Smooth muscle cell (in vitro differentiated cells): ENCODE results near the gene GPS1. TPM values are rescaled to one million over a fixed set of nuclear protein-coding genes. Genes with fewer than 3 reads are reported as not detected.

Experiments
- DNase-seq: peaks from one replicate; lab custom pipeline; 2025; ENCODE audit not compliant: unreplicated experiment; lab: John Stamatoyannopoulos, UW
- H2AFZ ChIP-seq: fragments of 200-600 bp; sonication (generic); 2 replicates; pipeline ENCODE4 v1.6.0; 2016; ENCODE audit warnings: antibody characterized with exemption, low read depth, mild to moderate bottlenecking
- H3F3A ChIP-seq: fragments of 200-600 bp; sonication (generic); 2 replicates; pipeline ENCODE4 v1.6.0; 2017; ENCODE audit warnings: antibody characterized with exemption, low read depth
- H3K27ac ChIP-seq: fragments of 200-600 bp; sonication (generic); 2 replicates; pipeline ENCODE4 v1.5.1; 2016; ENCODE audit warnings: low read depth, mild to moderate bottlenecking
- H3K27me3 ChIP-seq: fragments of 200-600 bp; sonication (generic); 2 replicates; pipeline ENCODE4 v1.6.1; 2016; ENCODE audit warnings: low read depth, mild to moderate bottlenecking
- H3K36me3 ChIP-seq: fragments of 200-600 bp; sonication (generic); 2 replicates; pipeline ENCODE4 v1.5.1; 2016; ENCODE audit warnings: low read depth
- H3K4me1 ChIP-seq: fragments of 200-600 bp; sonication (generic); 2 replicates; pipeline ENCODE4 v1.5.1; 2016; ENCODE audit warnings: low read depth
- H3K4me2 ChIP-seq: fragments of 200-600 bp; sonication (generic); 2 replicates; pipeline ENCODE4 v1.6.0; 2016; ENCODE audit warnings: mild to moderate bottlenecking
- H3K4me3 ChIP-seq: fragments of 200-600 bp; sonication (generic); 2 replicates; pipeline ENCODE4 v1.5.1; 2016; ENCODE audit warnings: mild to moderate bottlenecking
- H3K79me2 ChIP-seq: fragments of 200-600 bp; sonication (generic); 2 replicates; pipeline ENCODE4 v1.6.0; 2016; ENCODE audit warnings: low read depth, mild to moderate bottlenecking
- H3K9ac ChIP-seq: fragments of 200-600 bp; sonication (generic); 2 replicates; pipeline ENCODE4 v1.6.0; 2016; ENCODE audit warnings: low read depth
- H3K9me3 ChIP-seq: fragments of 200-600 bp; sonication (generic); replicated peaks from 2 replicates; pipeline ENCODE4 v1.5.1; 2016; ENCODE audit warnings: low read depth
- H4K20me1 ChIP-seq: fragments of 200-600 bp; sonication (generic); 2 replicates; pipeline ENCODE4 v1.6.0; 2016; ENCODE audit warnings: low read depth
- WGBS: methylation state at CpG from one replicate; pipeline ENCODE4 v1.1.7; 2016; ENCODE audit warnings: low lambda C conversion rate; 5-methylcytosine and 5-hydroxymethylcytosine counted together
- polyA plus RNA-seq: library from polyadenylated mRNA; unstranded; fragments of >200 nt; fragmentation: Nextera tagmentation; extraction: Ambion mirVana; gene quantifications from 2 replicates; pipeline ENCODE4 v1.2.1, GENCODE V29; 2016
- total RNA-seq: library from RNA; depleted of rRNA; stranded (reverse); fragments of >200 nt; gene quantifications from 2 replicates; pipeline ENCODE4 v1.2.3, GENCODE V29; 2014
- TF ChIP-seq, protein P1 (sequence below): fragments of 200-600 bp; sonication (generic); IDR thresholded peaks from 2 replicates; pipeline ENCODE4 v1.5.1; 2017; ENCODE audit warnings: borderline replicate concordance, mild to moderate bottlenecking, antibody characterized with exemption; ENCODE audit not compliant: insufficient read depth, poor library complexity, severe bottlenecking

Gene GPS1
- total and polyA plus RNA-seq, 2 experiments from 2014 or later = 93.7 to 134 TPM

DNA sequence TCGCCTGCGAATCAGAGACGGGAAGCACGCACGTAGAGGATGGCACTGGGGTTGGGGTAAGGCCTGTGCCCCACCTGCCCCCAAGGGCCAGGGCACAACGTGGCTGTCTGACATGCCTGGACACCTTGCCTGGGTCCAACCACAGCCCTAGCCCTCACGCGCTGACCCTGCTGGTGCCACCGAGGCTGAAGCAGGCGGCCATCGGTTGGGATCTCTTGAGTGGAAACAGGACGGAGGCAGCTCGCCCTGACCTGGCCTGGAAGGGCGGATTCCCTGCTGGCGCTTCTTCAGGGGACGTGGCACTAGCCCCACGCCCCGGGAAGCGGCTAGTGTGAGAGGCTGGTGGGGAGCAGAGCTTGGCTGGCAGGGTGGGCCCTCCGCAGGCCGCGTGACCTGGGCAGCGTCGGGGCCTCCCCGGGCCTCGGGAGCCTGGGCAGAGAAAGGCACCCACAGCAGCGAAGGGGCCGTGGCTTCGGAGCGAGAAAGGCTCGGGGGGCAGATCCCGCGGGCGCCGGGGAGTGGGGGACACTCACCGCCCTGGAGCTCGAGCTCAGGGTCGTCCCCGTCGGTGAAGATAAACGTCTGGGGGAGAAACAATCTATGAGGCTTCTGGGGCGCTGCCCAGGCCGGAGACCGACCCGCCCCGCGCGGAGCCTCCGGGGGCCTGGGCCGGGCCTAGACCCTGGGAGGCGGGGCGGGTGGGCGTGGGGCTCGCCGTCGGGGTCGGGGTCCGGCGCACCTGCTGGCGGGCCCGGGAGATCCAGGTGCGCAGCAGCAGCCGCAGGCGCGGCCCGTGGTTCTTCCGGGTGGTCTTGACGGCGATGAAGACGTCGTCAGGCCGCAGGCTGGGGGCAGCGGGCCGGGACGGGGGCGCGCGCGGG is 697 bp upstream of the GPS1 start:
- H2AFZ ChIP-seq = peak overlapping the region; percentile 19
- peak overlapping the region; percentile 55 for H3K4me3 ChIP-seq
- no peaks in the 10 kb centered on the region for H3K27me3 ChIP-seq
- H4K20me1 ChIP-seq = peaks cover 7% of the 10 kb centered on the region
- no peaks in the 10 kb centered on the region for H3K9me3 ChIP-seq
- H3F3A ChIP-seq = no peaks in the 10 kb centered on the region
- peaks cover 16% of the 10 kb centered on the region for H3K4me1 ChIP-seq
- H3K79me2 ChIP-seq = peaks cover 23% of the 10 kb centered on the region
- DNase-seq = no peak
- WGBS = 36% methylated on average over 30 of the region's 79 CpGs
- H3K4me2 ChIP-seq = peak overlapping the region; percentile 87
- peak overlapping the region; percentile 68 for H3K9ac ChIP-seq
- TF ChIP-seq, protein P1, sequence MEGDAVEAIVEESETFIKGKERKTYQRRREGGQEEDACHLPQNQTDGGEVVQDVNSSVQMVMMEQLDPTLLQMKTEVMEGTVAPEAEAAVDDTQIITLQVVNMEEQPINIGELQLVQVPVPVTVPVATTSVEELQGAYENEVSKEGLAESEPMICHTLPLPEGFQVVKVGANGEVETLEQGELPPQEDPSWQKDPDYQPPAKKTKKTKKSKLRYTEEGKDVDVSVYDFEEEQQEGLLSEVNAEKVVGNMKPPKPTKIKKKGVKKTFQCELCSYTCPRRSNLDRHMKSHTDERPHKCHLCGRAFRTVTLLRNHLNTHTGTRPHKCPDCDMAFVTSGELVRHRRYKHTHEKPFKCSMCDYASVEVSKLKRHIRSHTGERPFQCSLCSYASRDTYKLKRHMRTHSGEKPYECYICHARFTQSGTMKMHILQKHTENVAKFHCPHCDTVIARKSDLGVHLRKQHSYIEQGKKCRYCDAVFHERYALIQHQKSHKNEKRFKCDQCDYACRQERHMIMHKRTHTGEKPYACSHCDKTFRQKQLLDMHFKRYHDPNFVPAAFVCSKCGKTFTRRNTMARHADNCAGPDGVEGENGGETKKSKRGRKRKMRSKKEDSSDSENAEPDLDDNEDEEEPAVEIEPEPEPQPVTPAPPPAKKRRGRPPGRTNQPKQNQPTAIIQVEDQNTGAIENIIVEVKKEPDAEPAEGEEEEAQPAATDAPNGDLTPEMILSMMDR = no peak
- no peak overlapping the region for H3K27ac ChIP-seq
- H3K36me3 ChIP-seq = no peaks in the 10 kb centered on the region

DNA sequence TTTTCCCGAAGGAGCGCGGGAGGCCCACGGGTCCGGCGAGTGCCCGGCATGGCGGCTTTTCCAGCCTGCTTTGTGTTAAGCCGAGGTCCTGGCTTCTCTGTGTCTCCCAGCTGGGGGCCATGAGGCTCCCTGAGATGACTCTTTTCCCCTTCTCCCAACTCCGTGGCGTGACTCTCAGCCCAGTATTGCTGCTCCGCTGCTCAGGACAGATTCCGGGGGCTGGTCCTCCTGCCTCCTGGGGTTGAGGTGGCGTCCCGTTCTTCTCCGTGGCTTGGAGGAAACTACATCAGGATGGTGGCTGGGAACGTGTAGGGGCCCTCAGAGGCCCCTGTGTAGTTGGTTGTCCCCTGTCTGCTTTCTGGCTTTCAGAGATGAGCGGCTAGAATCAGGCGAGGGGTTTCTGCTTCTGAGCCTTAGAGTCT is 951 bp downstream of the GPS1 start:
- WGBS = 45% methylated on average over 11 of the region's 19 CpGs

DNA sequence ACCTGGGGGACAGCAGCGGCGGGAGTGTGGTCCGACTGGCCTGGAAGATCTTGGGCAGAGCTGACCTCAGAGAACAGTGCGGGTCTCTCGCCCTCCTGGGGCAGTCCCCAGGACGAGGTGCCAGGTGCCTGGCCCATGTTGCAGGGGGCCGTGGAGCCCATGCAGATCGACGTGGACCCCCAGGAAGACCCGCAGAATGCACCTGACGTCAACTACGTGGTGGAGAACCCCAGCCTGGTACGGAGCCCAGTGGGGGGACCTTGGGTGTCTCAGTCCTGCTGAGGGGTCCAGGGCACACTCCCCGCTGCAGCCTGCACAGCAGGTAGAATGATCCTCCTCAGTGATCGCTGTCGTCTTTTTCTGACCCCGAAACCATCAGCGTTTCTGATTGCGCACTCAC is 1.4 kb downstream of the GPS1 start:
- no peaks in the 10 kb centered on the region for H3F3A ChIP-seq
- H3K4me2 ChIP-seq = peak overlapping the region; percentile 91
- no peak for DNase-seq
- TF ChIP-seq, protein P1 = no peak
- H3K4me3 ChIP-seq = peak overlapping the region; percentile 55
- H3K9ac ChIP-seq = no peak overlapping the region
- peaks cover 23% of the 10 kb centered on the region for H3K79me2 ChIP-seq
- H3K27me3 ChIP-seq = no peaks in the 10 kb centered on the region
- H3K27ac ChIP-seq = no peak overlapping the region
- H3K4me1 ChIP-seq = peaks cover 16% of the 10 kb centered on the region
- WGBS = 94% methylated on average over 18 of the region's 19 CpGs
- no peaks in the 10 kb centered on the region for H3K36me3 ChIP-seq
- H3K9me3 ChIP-seq = no peaks in the 10 kb centered on the region
- H2AFZ ChIP-seq = no peak overlapping the region
- H4K20me1 ChIP-seq = peaks cover 7% of the 10 kb centered on the region

More for the DNA sequence above, 951 bp downstream of the GPS1 start:
- Histone ChIP-seq H3K4me1 (peaks cover 16% of the 10 kb centered on the region), H3K4me2 (peak overlapping the region; percentile 91), H3K9me3 (no peaks in the 10 kb centered on the region), H4K20me1 (peaks cover 7% of the 10 kb centered on the region), H3K79me2 (peaks cover 23% of the 10 kb centered on the region), H2AFZ (no peak overlapping the region), H3K4me3 (peak overlapping the region; percentile 55), H3K36me3 (no peaks in the 10 kb centered on the region), H3K9ac (peak overlapping the region; percentile 65), H3F3A (no peaks in the 10 kb centered on the region), H3K27me3 (no peaks in the 10 kb centered on the region), H3K27ac (no peak overlapping the region)
- DNase-seq = no peak
- TF ChIP-seq, protein P1 = no peak
